PC-3 (cell line): ENCODE results near the gene STX17. TPM values are rescaled to one million over a fixed set of nuclear protein-coding genes. Genes with fewer than 3 reads are reported as not detected.

Experiments used
- ATAC-seq: fragments of 200-7000 bp; cut with Tn5 transposase; 2 replicates; pipeline ENCODE4 v1.9.1; 2020; ENCODE audit warnings: mild to moderate bottlenecking, moderate library complexity
- BruUV-seq: library from RNA; stranded (reverse); fragments of 400-500 nt; replicated peaks from 2 replicates; lab custom pipeline; 2021; lab: Mats Ljungman, UMichigan
- CTCF ChIA-PET: fragments of 300-600 bp; sonication (Branson Sonifier 250); formaldehyde crosslinking; loops from one replicate; lab custom pipeline; 2022; ENCODE audit warnings: antibody characterized with exemption; lab: Charles Lee
- POLR2A ChIA-PET: fragments of 300-600 bp; sonication (Branson Sonifier 250); formaldehyde crosslinking; loops from one replicate; lab custom pipeline; 2022; ENCODE audit warnings: antibody characterized with exemption; ENCODE audit not compliant: unreplicated experiment; lab: Charles Lee
- DNase-seq: peaks from one replicate; pipeline ENCODE4 v3.0.0-alpha.2; 2015
- H2AFZ ChIP-seq: fragments of 300-600 bp; sonication (generic); 2 replicates; pipeline ENCODE4 v1.6.0; 2016; ENCODE audit warnings: antibody characterized with exemption, low read length
- H3F3A ChIP-seq: fragments of 300-600 bp; sonication (generic); one replicate; pipeline ENCODE4 v1.6.0; 2017; ENCODE audit warnings: antibody characterized with exemption, low read length, control low read depth, mild to moderate bottlenecking; ENCODE audit not compliant: unreplicated experiment
- H3K27ac ChIP-seq: fragments of 300-600 bp; sonication (generic); 2 replicates; pipeline ENCODE4 v1.5.1; 2016; ENCODE audit warnings: mild to moderate bottlenecking, low read length
- H3K27me3 ChIP-seq: fragments of 300-600 bp; sonication (generic); 2 replicates; pipeline ENCODE4 v1.6.1; 2016; ENCODE audit warnings: low read length, mixed read lengths
- H3K36me3 ChIP-seq: fragments of 300-600 bp; sonication (generic); 2 replicates; pipeline ENCODE4 v1.6.1; 2016; ENCODE audit warnings: low read depth, mixed run types, low read length, mixed read lengths
- H3K4me1 ChIP-seq: fragments of 300-600 bp; sonication (generic); 2 replicates; pipeline ENCODE4 v1.5.1; 2016; ENCODE audit warnings: low read length; ENCODE audit not compliant: insufficient read depth
- H3K4me2 ChIP-seq: fragments of 300-600 bp; sonication (generic); 2 replicates; pipeline ENCODE4 v1.6.0; 2016; ENCODE audit warnings: low read length
- H3K4me3 ChIP-seq: fragments of 300-600 bp; sonication (generic); 2 replicates; pipeline ENCODE4 v1.5.1; 2016; ENCODE audit warnings: mild to moderate bottlenecking, low read length, mixed read lengths
- H3K79me2 ChIP-seq: fragments of 300-600 bp; sonication (generic); 2 replicates; pipeline ENCODE4 v1.6.1; 2017; ENCODE audit warnings: low read length, mixed read lengths
- H3K9ac ChIP-seq: fragments of 300-600 bp; sonication (generic); 2 replicates; pipeline ENCODE4 v1.6.0; 2016; ENCODE audit warnings: mild to moderate bottlenecking, low read length
- H3K9me2 ChIP-seq: fragments of 300-600 bp; sonication (generic); replicated peaks from 2 replicates; pipeline ENCODE4 v1.6.1; 2016; ENCODE audit warnings: mixed run types, low read length, mixed read lengths
- H3K9me3 ChIP-seq: fragments of 300-600 bp; sonication (generic); 2 replicates; pipeline ENCODE4 v1.6.1; 2016; ENCODE audit warnings: low read length, mixed read lengths
- H4K20me1 ChIP-seq: fragments of 300-600 bp; sonication (generic); 2 replicates; pipeline ENCODE4 v1.6.1; 2016; ENCODE audit warnings: low read length, mixed read lengths
- CTCF ChIP-seq: fragments of 300-600 bp; sonication (generic); conservative IDR thresholded peaks from 2 replicates; pipeline ENCODE4 v1.5.1; 2017; ENCODE audit warnings: antibody characterized with exemption, low read depth, mild to moderate bottlenecking, low read length
- EZH2 ChIP-seq: fragments of 300-600 bp; sonication (generic); IDR thresholded peaks from one replicate; pipeline ENCODE4 v1.6.1; 2017; ENCODE audit warnings: antibody characterized with exemption, mild to moderate bottlenecking, low read length; ENCODE audit not compliant: unreplicated experiment
- EZH2phosphoT487 ChIP-seq: fragments of 300-600 bp; sonication (generic); IDR thresholded peaks from 2 replicates; pipeline ENCODE4 v1.6.1; 2018; ENCODE audit warnings: mild to moderate bottlenecking, antibody characterized with exemption, low read length, borderline replicate concordance
- intact Hi-C: fragments of 100-400 bp; cut with micrococcal nuclease; formaldehyde crosslinking; loops from 2 replicates; pipeline ENCODE4 v1.9.0; 2023
- total RNA-seq: library from RNA; depleted of rRNA; stranded (reverse); fragments of >200 nt; gene quantifications from 2 replicates; pipeline ENCODE4 v1.2.3, GENCODE V29; 2014

Gene STX17
- total RNA-seq, 1 experiment from 2014 or later = 12.8 TPM

GRCh38 chr9:99948896-99949295, 42.4 kb downstream of the STX17 start:
- no peak overlapping the region for H3K9ac ChIP-seq
- peak; percentile 16 for DNase-seq

GRCh38 chr9:99953861-99954507, 47.5 kb downstream of the STX17 start:
- CTCF ChIA-PET = no interaction called here
- Histone ChIP-seq H3F3A (no peaks in the 10 kb centered on the region), H4K20me1 (no peaks in the 10 kb centered on the region), H2AFZ (no peak overlapping the region), H3K27me3 (no peaks in the 10 kb centered on the region), H3K9ac (no peak overlapping the region), H3K79me2 (no peaks in the 10 kb centered on the region), H3K4me2 (no peak overlapping the region), H3K36me3 (no peaks in the 10 kb centered on the region; the same call in 1 of the 2 replicates), H3K4me1 (no peaks in the 10 kb centered on the region), H3K4me3 (no peak overlapping the region), H3K9me3 (no peaks in the 10 kb centered on the region), H3K9me2 (no peaks in the 10 kb centered on the region), H3K27ac (no peak overlapping the region)
- intact Hi-C loops = loop anchor here (10.0 kb wide), 1 partner anchor 149 kb away; no protein-coding TSS in a partner anchor
- BruUV-seq = no TSS peak
- no peak for TF ChIP-seq CTCF
- DNase-seq (no peak), ATAC-seq (no peak)
- POLR2A ChIA-PET = no interaction called here

More at GRCh38 chr9:99948896-99949295, 42.4 kb downstream of the STX17 start:
- H3F3A ChIP-seq = no peaks in the 10 kb centered on the region
- no peak overlapping the region for H3K4me2 ChIP-seq
- H3K9me2 ChIP-seq = no peaks in the 10 kb centered on the region
- no peak overlapping the region for H3K4me3 ChIP-seq
- H3K4me1 ChIP-seq = no peaks in the 10 kb centered on the region
- no peak overlapping the region for H2AFZ ChIP-seq
- ChIA-PET CTCF (no interaction called here), POLR2A (no interaction called here)
- no peaks in the 10 kb centered on the region for H3K9me3 ChIP-seq
- no peaks in the 10 kb centered on the region for H4K20me1 ChIP-seq
- H3K79me2 ChIP-seq = no peaks in the 10 kb centered on the region
- TF ChIP-seq EZH2 = no peak
- TF ChIP-seq EZH2phosphoT487 = no peak
- TF ChIP-seq CTCF = no peak
- no peaks in the 10 kb centered on the region for H3K27me3 ChIP-seq
- H3K27ac ChIP-seq = no peak overlapping the region
- intact Hi-C loops = no loop called here
- BruUV-seq = no TSS peak
- peak; percentile 72 for ATAC-seq
- H3K36me3 ChIP-seq = no peaks in the 10 kb centered on the region

DNA sequence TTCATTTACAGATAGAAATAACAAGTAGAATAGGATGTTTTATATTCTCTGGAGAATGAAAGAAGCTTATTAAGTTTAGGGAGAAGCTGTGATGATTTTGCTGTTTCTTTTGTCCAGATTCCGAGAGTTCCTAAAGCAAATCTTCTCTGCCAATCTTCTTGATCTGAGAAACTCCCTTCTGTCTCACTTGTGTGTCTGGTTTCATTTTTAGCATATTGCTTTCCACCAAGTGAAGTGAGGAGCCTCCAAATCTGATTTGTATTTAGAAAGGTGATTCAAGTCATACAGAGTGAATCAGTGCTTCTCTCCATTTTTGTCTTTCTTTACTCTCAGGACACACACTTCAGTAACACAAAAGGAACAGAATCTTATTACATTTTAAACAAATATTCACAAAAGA, 48.4 kb downstream of the STX17 start:
- no peak for ATAC-seq
- Histone ChIP-seq H3K4me1 (no peaks in the 10 kb centered on the region), H3K27me3 (no peaks in the 10 kb centered on the region), H3K9me3 (no peaks in the 10 kb centered on the region), H3F3A (no peaks in the 10 kb centered on the region), H4K20me1 (no peaks in the 10 kb centered on the region), H3K4me2 (no peak overlapping the region), H3K9me2 (no peaks in the 10 kb centered on the region), H2AFZ (no peak overlapping the region), H3K27ac (no peak overlapping the region), H3K36me3 (no peaks in the 10 kb centered on the region; the same call in 1 of the 2 replicates), H3K79me2 (no peaks in the 10 kb centered on the region), H3K9ac (no peak overlapping the region), H3K4me3 (no peak overlapping the region)
- TF ChIP-seq CTCF = no peak
- TF ChIP-seq EZH2phosphoT487 = no peak
- TF ChIP-seq EZH2 = no peak
- no peak for DNase-seq
- intact Hi-C loops = loop anchor here (10.0 kb wide), 1 partner anchor 150 kb away; no protein-coding TSS in a partner anchor
- CTCF ChIA-PET = no interaction called here
- no TSS peak for BruUV-seq
- POLR2A ChIA-PET = no interaction called here
